Loucy (cell line): ENCODE data around the gene SLC9A9.

Source experiments
- CTCF ChIP-seq: fragments of 200-600 bp; sonication (generic); conservative IDR thresholded peaks from 2 replicates; pipeline ENCODE4 v1.5.1; 2014; ENCODE audit warnings: mild to moderate bottlenecking, antibody characterized with exemption, low read length
- EZH2phosphoT487 ChIP-seq: fragments of 200-600 bp; IDR thresholded peaks from 2 replicates; pipeline ENCODE4 v1.6.1; 2018; ENCODE audit warnings: antibody characterized with exemption, mild to moderate bottlenecking, moderate library complexity, borderline replicate concordance

DNA sequence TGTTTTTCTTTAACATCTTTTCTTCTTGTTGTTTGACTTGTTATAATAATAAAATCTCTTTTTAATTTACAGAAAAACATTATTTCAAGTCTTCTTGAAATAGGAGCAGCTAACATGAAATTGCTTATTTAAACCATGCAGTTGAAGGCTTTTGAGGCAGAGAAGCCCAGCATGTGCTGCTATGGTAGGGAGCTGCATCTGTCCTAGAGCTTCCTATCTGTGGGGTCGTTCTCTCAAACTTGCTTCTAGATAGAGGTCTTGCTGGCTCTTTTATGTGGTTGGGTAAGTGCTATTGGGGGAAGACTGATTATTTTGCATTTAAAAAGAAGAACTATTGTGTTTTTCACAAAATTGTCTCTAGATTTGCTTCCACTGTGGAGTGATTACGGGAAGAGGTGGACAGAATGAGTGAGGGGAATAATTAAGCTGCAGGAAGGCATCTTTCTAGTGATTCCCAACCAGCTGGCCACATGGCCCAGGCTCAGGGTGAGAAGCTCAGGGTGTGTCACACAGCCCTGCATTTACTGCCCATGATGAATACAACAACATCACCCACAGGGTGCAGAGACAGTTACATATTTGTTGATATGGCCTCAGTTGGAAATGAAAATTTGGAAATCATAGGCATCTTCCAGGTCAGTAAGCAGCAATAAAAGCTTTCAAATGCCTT is 630.0 kb downstream of the SLC9A9 start:
- no peak for TF ChIP-seq CTCF
- TF ChIP-seq EZH2phosphoT487 = no peak
